A673 (cell line): ENCODE results near the gene NIP7. TPM values are rescaled to one million over a fixed set of nuclear protein-coding genes. Genes with fewer than 3 reads are reported as not detected.
A peak's percentile ranks its signal among the peaks of the same experiment; 100 is the strongest.

ENCODE experiments used
- BruUV-seq: library from RNA; stranded (reverse); fragments of 400-500 nt; replicated peaks from 2 replicates; lab custom pipeline; 2021; lab: Mats Ljungman, UMichigan
- CTCF ChIA-PET: fragments of 300-600 bp; sonication (Branson Sonifier 250); formaldehyde crosslinking; loops from one replicate; lab custom pipeline; 2022; ENCODE audit warnings: antibody characterized with exemption; lab: Charles Lee
- POLR2A ChIA-PET: fragments of 300-600 bp; sonication (Branson Sonifier 250); formaldehyde crosslinking; loops from one replicate; lab custom pipeline; 2022; ENCODE audit warnings: antibody characterized with exemption; ENCODE audit not compliant: low non-redundant PET; lab: Charles Lee
- DNase-seq: peaks from one replicate; pipeline ENCODE4 v3.0.0-alpha.2; 2015; ENCODE audit warnings: low spot score
- H3K27ac ChIP-seq: fragments of 200-600 bp; sonication (generic); 2 replicates; pipeline ENCODE4 v1.5.1; 2016; ENCODE audit warnings: mixed run types, low read depth, mild to moderate bottlenecking, mixed read lengths, antibody characterized with exemption, low read length; ENCODE audit not compliant: poor library complexity, severe bottlenecking
- H3K27me3 ChIP-seq: fragments of 200-600 bp; sonication (generic); replicated peaks from 2 replicates; pipeline ENCODE4 v1.6.1; 2017; ENCODE audit warnings: mixed run types, low read depth, mild to moderate bottlenecking, mixed read lengths, antibody characterized with exemption, low read length; ENCODE audit not compliant: insufficient read depth, poor library complexity
- H3K36me3 ChIP-seq: fragments of 200-600 bp; sonication (generic); 2 replicates; pipeline ENCODE4 v1.6.1; 2016; ENCODE audit warnings: mixed run types, mild to moderate bottlenecking, mixed read lengths, antibody characterized with exemption, low read length; ENCODE audit not compliant: insufficient read depth, poor library complexity, severe bottlenecking
- H3K4me1 ChIP-seq: fragments of 200-600 bp; sonication (generic); 2 replicates; pipeline ENCODE4 v1.6.1; 2017; ENCODE audit warnings: mixed run types, mild to moderate bottlenecking, mixed read lengths, antibody characterized with exemption, low read length; ENCODE audit not compliant: insufficient read depth, poor library complexity, severe bottlenecking
- H3K4me3 ChIP-seq: fragments of 200-600 bp; sonication (generic); 2 replicates; pipeline ENCODE4 v1.5.1; 2016; ENCODE audit warnings: low read depth, mixed run types, mild to moderate bottlenecking, mixed read lengths, low read length; ENCODE audit not compliant: poor library complexity, severe bottlenecking
- H3K9me3 ChIP-seq: fragments of 200-600 bp; sonication (generic); 2 replicates; pipeline ENCODE4 v1.6.1; 2016; ENCODE audit warnings: mixed run types, low read depth, mild to moderate bottlenecking, mixed read lengths, antibody characterized with exemption, low read length; ENCODE audit not compliant: poor library complexity, severe bottlenecking
- EZH2 ChIP-seq: fragments of 200-600 bp; sonication (generic); IDR thresholded peaks from 2 replicates; pipeline ENCODE4 v1.6.1; 2017; ENCODE audit warnings: borderline replicate concordance, low read depth, mild to moderate bottlenecking, mixed read lengths, antibody characterized with exemption, low read length; ENCODE audit not compliant: poor library complexity, severe bottlenecking
- intact Hi-C: fragments of 100-400 bp; cut with micrococcal nuclease; formaldehyde crosslinking; loops from one replicate; pipeline ENCODE4 v1.10.0; 2022; ENCODE audit not compliant: unreplicated experiment
- total RNA-seq: library from RNA; stranded (reverse); gene quantifications from 2 replicates; pipeline ENCODE4 v1.2.3, GENCODE V29; 2021
- TF ChIP-seq, protein P1 (sequence below): fragments of 300-800, 200-600 bp; sonication (generic); conservative IDR thresholded peaks from 2 replicates; pipeline ENCODE4 v1.5.1; 2017; ENCODE audit warnings: low read depth, mild to moderate bottlenecking, antibody characterized with exemption, low read length, moderate library complexity, mixed read lengths

The NIP7 gene
- total RNA-seq, 1 experiment from 2014 or later, result 66.4 TPM

DNA sequence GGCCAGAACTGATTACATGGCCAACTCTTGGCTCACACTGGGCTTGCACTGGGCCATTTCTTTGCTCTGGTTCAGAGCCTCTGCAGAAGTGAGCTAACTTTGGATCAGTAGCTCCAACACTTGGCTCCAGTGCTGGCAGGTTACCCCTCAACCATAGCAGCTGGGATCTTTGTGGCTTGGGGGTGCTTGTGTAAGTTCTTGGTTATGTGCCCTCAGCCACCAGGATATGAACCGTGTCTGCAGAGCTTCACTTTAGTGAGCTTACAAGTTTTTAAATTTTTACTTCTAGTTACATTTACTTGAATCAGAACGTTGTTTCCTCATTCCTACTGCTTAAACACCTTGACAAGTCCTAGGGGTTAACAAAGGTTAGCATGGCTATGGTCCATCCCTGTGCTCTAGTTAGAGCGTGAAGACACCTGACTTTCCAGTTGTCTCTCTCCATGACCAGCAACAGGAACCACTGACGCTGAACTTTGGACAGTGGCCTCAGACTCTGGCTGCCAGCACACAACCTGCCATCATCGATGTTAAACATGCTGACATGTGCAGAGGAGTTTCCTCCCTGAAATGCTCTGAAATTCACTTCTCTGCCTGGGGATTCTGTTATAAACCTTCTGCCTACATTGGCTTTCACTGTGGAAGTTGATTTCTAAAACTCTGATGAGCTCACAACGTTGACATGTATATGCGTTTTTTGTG lies 13.2 kb upstream of the NIP7 start:
- CTCF ChIA-PET, result no interaction called here
- H3K9me3 ChIP-seq, result no peaks in the 10 kb centered on the region
- no peak overlapping the region for H3K4me3 ChIP-seq
- H3K27me3 ChIP-seq, result no peaks in the 10 kb centered on the region
- no peak for DNase-seq
- peaks cover 18% of the 10 kb centered on the region for H3K4me1 ChIP-seq
- H3K36me3 ChIP-seq, result peaks cover 58% of the 10 kb centered on the region
- TSS peak; percentile 3 for BruUV-seq
- intact Hi-C loops, result no loop called here
- peak overlapping the region; percentile 24 for H3K27ac ChIP-seq
- POLR2A ChIA-PET, result interaction anchor here (0.6 kb wide), 2 partner anchors 795 to 962 kb away, joined by 4 to 7 read pairs; no protein-coding TSS in a partner anchor
- TF ChIP-seq, protein P1, sequence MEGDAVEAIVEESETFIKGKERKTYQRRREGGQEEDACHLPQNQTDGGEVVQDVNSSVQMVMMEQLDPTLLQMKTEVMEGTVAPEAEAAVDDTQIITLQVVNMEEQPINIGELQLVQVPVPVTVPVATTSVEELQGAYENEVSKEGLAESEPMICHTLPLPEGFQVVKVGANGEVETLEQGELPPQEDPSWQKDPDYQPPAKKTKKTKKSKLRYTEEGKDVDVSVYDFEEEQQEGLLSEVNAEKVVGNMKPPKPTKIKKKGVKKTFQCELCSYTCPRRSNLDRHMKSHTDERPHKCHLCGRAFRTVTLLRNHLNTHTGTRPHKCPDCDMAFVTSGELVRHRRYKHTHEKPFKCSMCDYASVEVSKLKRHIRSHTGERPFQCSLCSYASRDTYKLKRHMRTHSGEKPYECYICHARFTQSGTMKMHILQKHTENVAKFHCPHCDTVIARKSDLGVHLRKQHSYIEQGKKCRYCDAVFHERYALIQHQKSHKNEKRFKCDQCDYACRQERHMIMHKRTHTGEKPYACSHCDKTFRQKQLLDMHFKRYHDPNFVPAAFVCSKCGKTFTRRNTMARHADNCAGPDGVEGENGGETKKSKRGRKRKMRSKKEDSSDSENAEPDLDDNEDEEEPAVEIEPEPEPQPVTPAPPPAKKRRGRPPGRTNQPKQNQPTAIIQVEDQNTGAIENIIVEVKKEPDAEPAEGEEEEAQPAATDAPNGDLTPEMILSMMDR, result no peak
- TF ChIP-seq EZH2, result no peak

DNA sequence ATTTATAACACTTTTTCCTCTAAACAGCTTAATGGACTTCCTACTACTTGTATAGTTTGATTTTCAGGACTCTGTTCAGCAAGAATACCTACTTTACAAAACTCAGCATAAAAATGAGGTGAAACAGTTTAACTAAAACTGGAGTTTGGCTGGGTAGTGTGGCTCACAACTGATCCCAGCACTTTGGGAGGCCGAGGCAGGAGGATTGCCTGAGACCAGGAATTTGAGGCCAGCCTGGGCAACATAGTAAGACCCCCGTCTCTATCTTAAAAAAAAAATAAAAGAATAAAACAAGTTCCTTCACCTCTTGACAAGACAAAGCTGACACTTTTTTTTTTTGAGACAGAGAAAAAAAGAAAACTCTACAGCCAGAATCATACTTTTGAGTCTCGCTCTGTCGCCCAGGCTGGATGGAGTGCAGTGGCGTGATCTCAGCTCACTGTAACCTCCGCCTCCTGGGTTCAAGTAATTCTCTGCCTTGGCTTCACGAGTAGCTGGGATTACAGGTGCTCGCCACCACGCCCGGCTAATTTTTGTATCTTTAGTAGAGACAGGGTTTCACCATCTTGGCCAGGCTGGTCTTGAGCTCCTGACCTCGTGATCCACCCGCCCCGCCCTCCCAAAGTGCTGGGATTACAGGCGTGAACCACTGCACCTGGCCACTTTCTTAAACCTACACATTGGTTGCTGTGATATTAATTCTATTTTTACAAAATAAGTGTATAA lies 11.8 kb upstream of the NIP7 start:
- H3K4me1 ChIP-seq, result peaks cover 18% of the 10 kb centered on the region
- no peaks in the 10 kb centered on the region for H3K27me3 ChIP-seq
- intact Hi-C loops, result no loop called here
- ChIA-PET CTCF (no interaction called here), POLR2A (no interaction called here)
- H3K9me3 ChIP-seq, result no peaks in the 10 kb centered on the region
- no TSS peak for BruUV-seq
- DNase-seq, result no peak
- H3K4me3 ChIP-seq, result peak overlapping the region; percentile 69
- H3K36me3 ChIP-seq, result peaks cover 53% of the 10 kb centered on the region
- TF ChIP-seq, protein P1, result no peak
- TF ChIP-seq EZH2, result no peak
- no peak overlapping the region for H3K27ac ChIP-seq

DNA sequence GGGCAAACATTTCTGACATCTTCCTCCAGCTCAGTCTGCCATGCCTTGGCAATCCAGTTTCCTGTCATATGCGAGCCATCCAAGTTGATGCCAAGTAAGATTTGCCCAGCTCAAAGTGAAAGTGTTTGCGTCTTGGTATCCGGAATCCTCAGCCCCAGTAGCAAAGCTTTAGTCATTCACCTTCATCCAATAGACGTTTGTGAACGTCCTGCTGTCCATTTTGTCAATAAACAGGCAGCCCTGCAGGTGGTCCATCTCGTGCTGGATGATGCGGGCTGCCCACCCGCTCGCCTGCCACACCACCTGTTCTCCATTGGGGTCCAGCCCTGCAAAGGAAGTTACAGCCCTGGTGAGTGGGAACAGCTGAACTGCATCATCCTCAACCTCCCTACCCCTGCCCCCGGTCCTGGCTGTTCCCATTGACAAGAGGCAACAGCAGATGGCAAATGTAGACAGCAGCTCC lies 10.7 kb upstream of the NIP7 start:
- DNase-seq, result peak; percentile 46
- BruUV-seq, result no TSS peak
- ChIA-PET POLR2A (no interaction called here), CTCF (no interaction called here)
- Histone ChIP-seq H3K9me3 (no peaks in the 10 kb centered on the region), H3K4me1 (peaks cover 18% of the 10 kb centered on the region), H3K36me3 (peaks cover 53% of the 10 kb centered on the region), H3K27me3 (no peaks in the 10 kb centered on the region), H3K27ac (peak overlapping the region; percentile 91), H3K4me3 (peak overlapping the region; percentile 69)
- intact Hi-C loops, result no loop called here
- TF ChIP-seq EZH2, result no peak
